Aorta (tissue), 5 donors: Measurements from ENCODE around the gene OR56A5. TPM values are rescaled to one million over a fixed set of nuclear protein-coding genes. Genes with fewer than 3 reads are reported as not detected.

ENCODE experiments used
- ATAC-seq: fragments of 200-7000 bp; cut with Tn5 transposase; one replicate; pipeline ENCODE4 v1.9.1; 2022; ENCODE audit warnings: moderate library complexity; ENCODE audit not compliant: low FRiP score
- DNase-seq, 2 donors: peaks; one replicate each; pipeline ENCODE4 v3.0.0-alpha.2; 2020
- H3K27ac ChIP-seq, 2 donors: one replicate each; pipeline ENCODE4 v1.5.1; 2013; ENCODE audit warnings: low read length in 2 of 2, mild to moderate bottlenecking in 2 of 2, moderate library complexity in 2 of 2, control low read depth in 1 of 2, inconsistent platforms in 1 of 2, low read depth in 1 of 2
- H3K27me3 ChIP-seq, 2 donors: one replicate each; pipeline ENCODE4 v1.6.1; 2013; ENCODE audit warnings: control low read depth in 1 of 2, low read length in 1 of 2, mild to moderate bottlenecking in 1 of 2, moderate library complexity in 1 of 2; ENCODE audit not compliant: insufficient read depth in 2 of 2, control insufficient read depth in 1 of 2
- H3K36me3 ChIP-seq, 2 donors: one replicate each; pipeline ENCODE4 v1.6.1; 2013; ENCODE audit warnings: control low read depth in 1 of 2, low read length in 1 of 2, mild to moderate bottlenecking in 1 of 2; ENCODE audit not compliant: insufficient read depth in 2 of 2, control insufficient read depth in 1 of 2
- H3K4me1 ChIP-seq, 2 donors: one replicate each; pipeline ENCODE4 v1.6.1; 2013; ENCODE audit warnings: low read length in 2 of 2, control low read depth in 1 of 2, mild to moderate bottlenecking in 1 of 2, moderate library complexity in 1 of 2; ENCODE audit not compliant: insufficient read depth in 2 of 2, control insufficient read depth in 1 of 2
- H3K4me3 ChIP-seq, 2 donors: one replicate each; pipeline ENCODE4 v1.5.1; 2013; ENCODE audit warnings: low read length in 2 of 2, control low read depth in 1 of 2, mild to moderate bottlenecking in 1 of 2
- H3K9me3 ChIP-seq: one replicate; pipeline ENCODE4 v1.6.1; 2013; ENCODE audit warnings: mild to moderate bottlenecking, low read length; ENCODE audit not compliant: control insufficient read depth
- WGBS, 2 donors: extraction: QIAGEN DNeasy Blood & Tissue Kit; methylation state at CpG; one replicate each; pipeline ENCODE4 v1.1.7; 2013; 5-methylcytosine and 5-hydroxymethylcytosine counted together
- intact Hi-C, 2 donors: fragments of 100-400 bp; cut with DNase I; formaldehyde crosslinking; loops; one replicate each; pipeline versions ENCODE4 v1.14.2 to v1.15.0; 2022
- polyA plus RNA-seq, 2 donors: library from polyadenylated mRNA; stranded (reverse); fragments of 200-250 nt; gene quantifications; one replicate each; pipeline ENCODE4 v1.2.3, GENCODE V29; 2013
- total RNA-seq, 2 donors: library from RNA; stranded (reverse); fragmentation: NEBNext Ultra II Directional; extraction: Animal tissue kit (Norgen Biotek cat#: 25700); gene quantifications; one replicate each; pipeline ENCODE4 v1.2.1, GENCODE V29; 2021
- donor health status: healthy with polysubstance abuse.
- donor health status: Bipolar disorder and iron deficiency.
- donor health status: DM: no; HTN: no; CAD: no.
- donor health status: DM: no; HTN: no; CAD: no.
- donor health status: DM: yes; HTN: yes; CAD: no.

OR56A5 gene
- total and polyA plus RNA-seq, 4 donors = not detected

- no peaks in the 10 kb centered on the region for H3K36me3 ChIP-seq
- no peak for DNase-seq
- no peaks in the 10 kb centered on the region for H3K27me3 ChIP-seq
- no peaks in the 10 kb centered on the region for H3K9me3 ChIP-seq
- no peak overlapping the region for H3K4me3 ChIP-seq
- intact Hi-C loops = no loop called here
- H3K27ac ChIP-seq = no peak overlapping the region
- WGBS, 2 donors = 87 to 92% methylated on average over 2 of the region's 2 CpGs
- no peaks in the 10 kb centered on the region for H3K4me1 ChIP-seq
- ATAC-seq = no peak
Measured at GRCh38 chr11:5940748-5941147, 27.5 kb downstream of the OR56A5 start.

- DNase-seq = peak in 1 of 2 donors; percentile 72
- H3K9me3 ChIP-seq = no peaks in the 10 kb centered on the region
- intact Hi-C loops = no loop called here
- 81 to 87% methylated on average over 21 of the region's 21 CpGs for WGBS, 2 donors
- H3K36me3 ChIP-seq = no peaks in the 10 kb centered on the region
- H3K27me3 ChIP-seq = no peaks in the 10 kb centered on the region
- H3K4me3 ChIP-seq = no peak overlapping the region
- no peaks in the 10 kb centered on the region for H3K4me1 ChIP-seq
- ATAC-seq = peak; percentile 33
- no peak overlapping the region for H3K27ac ChIP-seq
Measured at GRCh38 chr11:5938603-5938965, 29.7 kb downstream of the OR56A5 start.

- Histone ChIP-seq H3K9me3 (no peaks in the 10 kb centered on the region), H3K4me3 (no peak overlapping the region), H3K4me1 (no peaks in the 10 kb centered on the region), H3K27me3 (no peaks in the 10 kb centered on the region), H3K27ac (no peak overlapping the region), H3K36me3 (no peaks in the 10 kb centered on the region)
- DNase-seq (peak in 1 of 2 donors; percentile 27), ATAC-seq (peak; percentile 33)
- 90 to 93% methylated on average over 39 of the region's 39 CpGs for WGBS, 2 donors
- intact Hi-C loops = no loop called here
Measured at GRCh38 chr11:5937868-5938602, 30.3 kb downstream of the OR56A5 start.

- ATAC-seq = no peak
- intact Hi-C loops = no loop called here
- no peak overlapping the region for H3K4me3 ChIP-seq
- H3K27me3 ChIP-seq = no peaks in the 10 kb centered on the region
- H3K27ac ChIP-seq = no peak overlapping the region
- H3K9me3 ChIP-seq = no peaks in the 10 kb centered on the region
- WGBS, 2 donors = 88 to 90% methylated on average over 10 of the region's 10 CpGs
- no peak for DNase-seq
- H3K36me3 ChIP-seq = no peaks in the 10 kb centered on the region
- H3K4me1 ChIP-seq = no peaks in the 10 kb centered on the region
Measured at GRCh38 chr11:5933116-5933515, 35.2 kb downstream of the OR56A5 start.

DNA sequence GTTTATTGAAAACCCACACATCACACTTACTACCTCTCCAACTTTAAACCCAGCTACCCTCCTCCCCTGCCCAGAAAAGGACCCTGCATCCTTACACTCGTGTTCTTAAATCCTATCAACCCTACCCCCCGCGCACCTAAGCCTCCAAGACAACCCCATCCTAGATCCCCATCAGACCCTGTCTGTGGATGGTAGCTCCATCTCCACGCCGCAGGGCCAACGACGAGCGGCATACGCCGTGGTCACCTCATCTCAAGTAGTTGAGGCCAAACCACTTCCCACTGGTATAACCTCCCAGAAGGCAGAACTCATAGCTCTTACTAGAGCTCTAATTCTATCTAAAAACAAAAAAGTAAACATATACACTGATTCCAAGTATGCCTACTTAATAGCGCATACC lies 35.6 kb downstream of the OR56A5 start:
- H3K9me3 ChIP-seq = no peaks in the 10 kb centered on the region
- H3K36me3 ChIP-seq = no peaks in the 10 kb centered on the region
- intact Hi-C loops = no loop called here
- no peaks in the 10 kb centered on the region for H3K4me1 ChIP-seq
- DNase-seq = no peak
- H3K4me3 ChIP-seq = no peak overlapping the region
- ATAC-seq = no peak
- H3K27me3 ChIP-seq = no peaks in the 10 kb centered on the region
- H3K27ac ChIP-seq = no peak overlapping the region
- 94% methylated on average over 11 of the region's 11 CpGs for WGBS, 2 donors

- Histone ChIP-seq H3K27ac (no peak overlapping the region), H3K27me3 (no peaks in the 10 kb centered on the region), H3K4me3 (no peak overlapping the region), H3K4me1 (no peaks in the 10 kb centered on the region), H3K36me3 (no peaks in the 10 kb centered on the region), H3K9me3 (no peaks in the 10 kb centered on the region)
- ATAC-seq (no peak), DNase-seq (no peak)
- intact Hi-C loops = no loop called here
- 91 to 93% methylated on average over 8 of the region's 8 CpGs for WGBS, 2 donors
Measured at GRCh38 chr11:5931061-5931460, 37.2 kb downstream of the OR56A5 start.

DNA sequence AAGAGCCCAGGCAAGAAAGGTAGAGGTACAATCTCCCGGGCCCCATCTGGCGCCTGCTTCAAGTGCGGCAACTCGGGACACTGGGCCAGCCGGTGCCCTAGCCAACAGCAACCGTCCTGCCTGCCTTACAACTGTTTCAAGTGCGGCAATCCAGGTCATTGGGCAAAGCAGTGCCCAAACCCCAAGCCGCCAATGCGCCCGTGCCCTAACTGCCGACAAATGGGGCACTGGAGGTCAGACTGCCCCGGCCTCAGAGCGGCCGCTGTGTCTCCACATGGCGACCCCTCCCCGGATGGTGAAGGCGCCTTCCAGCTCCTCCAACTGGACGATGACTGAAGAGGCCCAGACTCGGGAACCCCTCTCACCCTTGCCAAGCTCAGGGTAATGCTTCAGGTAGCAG lies 37.7 kb downstream of the OR56A5 start:
- no peaks in the 10 kb centered on the region for H3K9me3 ChIP-seq
- ATAC-seq = no peak
- WGBS, 2 donors = 88 to 93% methylated on average over 19 of the region's 19 CpGs
- no peak overlapping the region for H3K27ac ChIP-seq
- H3K36me3 ChIP-seq = no peaks in the 10 kb centered on the region
- H3K4me1 ChIP-seq = no peaks in the 10 kb centered on the region
- H3K4me3 ChIP-seq = no peak overlapping the region
- DNase-seq = no peak
- H3K27me3 ChIP-seq = no peaks in the 10 kb centered on the region
- intact Hi-C loops = no loop called here

DNA sequence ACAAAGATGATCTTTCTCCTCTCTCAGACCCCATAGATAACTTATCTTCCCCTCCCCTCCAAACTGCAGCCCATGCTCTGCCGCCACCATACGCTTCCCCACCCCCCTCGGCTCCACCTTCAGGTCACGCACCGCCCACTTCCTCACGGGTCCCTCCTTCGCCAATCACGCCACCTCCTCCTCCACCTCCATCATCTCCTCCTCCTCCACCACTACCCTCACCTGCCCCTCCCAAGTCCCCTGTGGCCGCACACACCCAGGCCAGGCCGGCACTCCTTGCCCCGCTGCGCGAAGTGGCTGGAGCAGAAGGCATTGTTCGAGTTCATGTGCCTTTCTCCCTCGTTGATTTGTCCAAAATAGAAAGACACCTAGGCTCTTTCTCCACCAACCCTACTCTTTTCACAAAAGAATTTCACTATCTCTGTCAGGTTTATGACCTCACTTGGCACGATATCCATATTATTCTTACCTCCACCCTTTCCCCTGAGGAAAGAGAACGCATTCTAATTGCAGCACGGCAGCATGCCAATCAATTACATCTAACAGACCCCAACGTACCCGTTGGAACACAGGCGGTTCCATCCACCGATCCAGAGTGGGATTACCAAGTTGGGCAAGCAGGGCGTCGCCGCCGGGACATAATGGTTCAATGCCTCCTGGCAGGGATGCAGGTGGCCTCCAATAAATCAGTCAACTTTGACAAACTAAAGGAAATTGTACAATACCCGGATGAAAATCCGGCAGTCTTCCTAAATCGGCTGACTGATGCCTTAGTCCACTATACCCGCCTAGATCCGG lies 38.5 kb downstream of the OR56A5 start:
- intact Hi-C loops = no loop called here
- no peak for ATAC-seq

GRCh38 chr11:5928811-5929210 lies 39.5 kb downstream of the OR56A5 start:
- no peak overlapping the region for H3K27ac ChIP-seq
- WGBS, 2 donors = 89 to 90% methylated on average over 15 of the region's 15 CpGs
- H3K36me3 ChIP-seq = no peaks in the 10 kb centered on the region
- no peak for DNase-seq
- no peaks in the 10 kb centered on the region for H3K4me1 ChIP-seq
- H3K27me3 ChIP-seq = no peaks in the 10 kb centered on the region
- no peak for ATAC-seq
- no peak overlapping the region for H3K4me3 ChIP-seq
- peaks cover under 1% of the 10 kb centered on the region for H3K9me3 ChIP-seq
- intact Hi-C loops = no loop called here

More for the DNA sequence above, 38.5 kb downstream of the OR56A5 start:
- Histone ChIP-seq H3K27me3 (no peaks in the 10 kb centered on the region), H3K9me3 (no peaks in the 10 kb centered on the region), H3K4me3 (no peak overlapping the region), H3K4me1 (no peaks in the 10 kb centered on the region), H3K27ac (no peak overlapping the region), H3K36me3 (no peaks in the 10 kb centered on the region)
- DNase-seq = no peak
- WGBS, 2 donors = 87 to 93% methylated on average over 31 of the region's 31 CpGs
